Lower leg skin (tissue), 3 donors: ENCODE data around the gene PIGC.

Experiments used
- POLR2A ChIP-seq, 2 donors: fragments of 450-650 bp; IDR thresholded peaks; one replicate each; pipeline ENCODE4 v1.6.1; 2016 to 2017; ENCODE audit warnings: antibody characterized with exemption in 2 of 2, mild to moderate bottlenecking in 1 of 2, moderate library complexity in 1 of 2
- TF ChIP-seq, protein P1 (sequence below), 3 donors: fragments of 450-650 bp; IDR thresholded peaks; one replicate each; pipeline ENCODE4 v1.5.1; 2016; ENCODE audit warnings: antibody characterized with exemption in 3 of 3, mild to moderate bottlenecking in 3 of 3, moderate library complexity in 2 of 3

DNA sequence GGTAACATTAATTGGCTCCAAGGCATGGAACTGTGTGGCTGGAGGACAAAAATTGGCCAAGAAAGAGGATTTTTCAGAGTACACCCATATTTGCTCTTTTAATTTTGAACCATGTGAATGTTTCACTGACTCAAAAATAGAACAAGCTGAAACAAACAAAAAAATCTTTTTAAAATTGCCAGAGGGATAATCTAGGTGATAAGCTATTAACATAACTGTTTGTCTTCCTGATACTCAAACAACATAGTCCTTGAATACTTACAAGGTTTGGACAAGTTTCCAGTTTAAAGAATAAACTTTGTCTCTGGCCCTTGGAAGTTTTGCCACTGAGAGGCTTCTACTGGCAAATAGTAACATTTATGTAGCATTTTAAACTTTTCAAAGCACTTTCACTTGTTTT lies 30.0 kb upstream of the PIGC start:
- TF ChIP-seq, protein P1, sequence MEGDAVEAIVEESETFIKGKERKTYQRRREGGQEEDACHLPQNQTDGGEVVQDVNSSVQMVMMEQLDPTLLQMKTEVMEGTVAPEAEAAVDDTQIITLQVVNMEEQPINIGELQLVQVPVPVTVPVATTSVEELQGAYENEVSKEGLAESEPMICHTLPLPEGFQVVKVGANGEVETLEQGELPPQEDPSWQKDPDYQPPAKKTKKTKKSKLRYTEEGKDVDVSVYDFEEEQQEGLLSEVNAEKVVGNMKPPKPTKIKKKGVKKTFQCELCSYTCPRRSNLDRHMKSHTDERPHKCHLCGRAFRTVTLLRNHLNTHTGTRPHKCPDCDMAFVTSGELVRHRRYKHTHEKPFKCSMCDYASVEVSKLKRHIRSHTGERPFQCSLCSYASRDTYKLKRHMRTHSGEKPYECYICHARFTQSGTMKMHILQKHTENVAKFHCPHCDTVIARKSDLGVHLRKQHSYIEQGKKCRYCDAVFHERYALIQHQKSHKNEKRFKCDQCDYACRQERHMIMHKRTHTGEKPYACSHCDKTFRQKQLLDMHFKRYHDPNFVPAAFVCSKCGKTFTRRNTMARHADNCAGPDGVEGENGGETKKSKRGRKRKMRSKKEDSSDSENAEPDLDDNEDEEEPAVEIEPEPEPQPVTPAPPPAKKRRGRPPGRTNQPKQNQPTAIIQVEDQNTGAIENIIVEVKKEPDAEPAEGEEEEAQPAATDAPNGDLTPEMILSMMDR (IDR thresholded peaks at IDR 0.05) = no peak
- TF ChIP-seq POLR2A (IDR thresholded peaks at IDR 0.05) = no peak
